HG02840 (cell line): ENCODE measurements around the gene RPS6KL1.
"Not testable (repeated sequence)": the region's sequence is repeated elsewhere in the genome, so short reads cannot be mapped to it uniquely, and the experiment has no call there.

Experiments used
- ATAC-seq: cut with Tn5 transposase; IDR thresholded peaks from one replicate; pipeline ENCODE4 v1.9.1; 2021; ENCODE audit warnings: mild to moderate bottlenecking, moderate library complexity, moderate number of reproducible peaks; ENCODE audit not compliant: unreplicated experiment, low FRiP score

RPS6KL1 gene

DNA sequence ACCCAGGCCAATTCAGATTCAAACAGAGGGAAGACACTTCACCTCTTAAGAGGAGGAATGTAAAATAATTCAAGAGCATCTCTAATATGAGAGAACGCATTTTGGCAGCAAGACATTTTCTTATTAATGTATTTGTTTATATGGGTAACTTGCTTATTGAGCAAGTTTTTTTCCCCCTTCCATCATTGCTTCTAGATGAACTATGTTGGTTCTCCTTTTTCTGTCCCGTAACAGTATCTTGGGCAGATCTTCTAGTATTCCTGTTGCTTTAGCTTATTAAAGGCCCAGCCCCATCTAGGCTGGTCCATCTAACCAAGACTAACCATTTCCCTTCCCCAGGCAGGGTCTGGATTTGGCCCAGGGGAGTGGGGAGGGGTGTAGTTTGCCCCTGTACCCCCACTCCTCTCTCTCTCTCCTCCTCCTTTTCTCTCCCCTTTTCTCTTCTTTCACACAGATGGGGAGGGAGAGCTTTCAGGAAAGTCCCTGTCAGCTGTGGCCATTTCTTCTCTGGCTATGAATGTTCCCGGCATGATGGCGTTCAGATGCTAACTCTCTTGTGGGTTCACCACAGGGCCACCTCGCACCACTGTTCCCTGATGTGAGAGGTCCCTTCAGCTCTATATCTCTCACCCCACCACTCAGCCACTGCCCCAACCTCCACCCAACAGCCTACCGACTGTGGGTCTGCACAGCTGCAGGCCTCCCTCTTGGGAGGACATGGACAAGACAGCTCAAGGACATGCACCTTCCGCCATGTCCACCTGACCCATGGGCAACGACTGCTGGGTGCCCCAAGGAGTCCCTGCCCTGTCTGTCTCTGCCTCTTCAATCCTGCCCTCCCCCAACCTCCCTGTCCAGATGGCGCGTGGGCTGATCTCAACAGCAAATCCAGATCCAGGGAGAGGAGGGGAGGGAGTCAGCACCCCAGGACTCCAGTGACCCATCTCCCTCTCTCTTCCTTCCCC is 15.8 kb upstream of the RPS6KL1 start:
- ATAC-seq = no peak

DNA sequence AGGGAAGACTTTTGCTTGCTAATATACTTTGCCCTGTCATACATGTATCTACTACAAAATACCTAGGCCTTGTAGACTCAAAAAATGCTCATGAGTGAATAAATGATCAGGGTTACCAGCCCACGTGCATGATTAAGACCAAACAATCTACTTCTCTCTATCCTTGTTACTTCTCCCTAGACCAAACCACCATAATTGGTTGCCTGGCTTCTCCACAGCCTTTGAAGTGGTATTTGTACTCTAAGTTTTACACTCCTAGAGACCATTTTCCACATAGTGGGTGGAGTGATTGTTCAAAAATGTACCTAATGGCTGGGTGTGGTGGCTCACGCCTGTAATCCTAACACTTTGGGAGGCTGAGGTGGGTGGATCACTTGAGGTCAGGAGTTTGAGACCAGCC is 14.1 kb upstream of the RPS6KL1 start:
- no peak for ATAC-seq

DNA sequence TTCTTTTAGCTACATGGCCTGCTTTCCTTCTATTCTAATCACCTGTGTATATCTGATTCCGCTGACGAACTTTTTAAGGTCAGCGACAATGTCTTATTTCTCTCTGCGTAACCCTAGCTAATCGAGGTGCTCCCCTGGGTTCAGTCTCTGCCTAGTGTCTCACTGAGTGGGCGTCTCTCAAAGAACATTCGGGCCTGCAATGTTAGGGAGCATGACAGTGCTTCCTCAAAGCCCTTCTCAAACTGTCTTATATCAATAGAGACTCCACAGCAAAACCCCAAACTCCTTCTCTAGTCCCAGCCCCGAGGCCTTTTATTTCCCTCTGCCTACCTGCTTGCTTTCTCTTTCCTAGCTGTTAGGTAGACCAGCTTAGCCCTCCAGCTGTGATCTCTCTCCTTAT is 13.7 kb upstream of the RPS6KL1 start:
- no peak for ATAC-seq

DNA sequence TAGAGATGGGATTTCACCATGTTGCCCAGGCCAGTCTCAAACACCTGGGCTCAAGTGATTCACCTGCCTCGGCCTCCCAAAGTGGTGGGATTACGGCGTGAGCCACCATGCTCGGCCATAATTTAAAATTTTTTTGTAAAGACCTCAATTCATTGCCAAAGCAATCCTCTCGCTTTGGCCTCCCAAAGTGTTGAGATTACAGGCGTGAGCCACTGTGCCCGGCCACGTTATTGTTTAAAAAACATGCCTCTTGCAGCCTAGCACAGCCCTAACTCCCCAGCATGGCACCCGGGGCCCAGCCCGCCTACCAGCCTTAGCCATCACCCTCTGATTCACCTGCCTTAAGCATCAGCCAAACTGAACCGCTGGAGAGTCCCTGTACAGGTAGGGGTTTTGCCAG is 13.1 kb upstream of the RPS6KL1 start:
- no peak for ATAC-seq

DNA sequence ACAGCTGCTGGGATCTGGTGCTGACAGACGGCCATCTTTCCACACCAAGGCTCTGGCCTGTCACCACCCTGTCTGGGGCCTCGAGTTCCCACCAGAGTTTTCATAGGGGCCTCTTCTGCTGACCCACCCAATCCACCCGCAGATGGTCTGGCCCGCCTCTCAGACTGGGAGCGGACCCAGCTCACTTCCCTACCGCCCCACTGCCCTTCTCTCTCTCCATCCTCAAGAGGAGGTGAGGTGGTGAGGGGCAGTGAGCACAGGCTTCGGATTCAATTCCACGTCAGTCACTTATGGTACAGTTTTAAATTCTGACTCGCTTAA is 12.3 kb upstream of the RPS6KL1 start:
- no peak for ATAC-seq

DNA sequence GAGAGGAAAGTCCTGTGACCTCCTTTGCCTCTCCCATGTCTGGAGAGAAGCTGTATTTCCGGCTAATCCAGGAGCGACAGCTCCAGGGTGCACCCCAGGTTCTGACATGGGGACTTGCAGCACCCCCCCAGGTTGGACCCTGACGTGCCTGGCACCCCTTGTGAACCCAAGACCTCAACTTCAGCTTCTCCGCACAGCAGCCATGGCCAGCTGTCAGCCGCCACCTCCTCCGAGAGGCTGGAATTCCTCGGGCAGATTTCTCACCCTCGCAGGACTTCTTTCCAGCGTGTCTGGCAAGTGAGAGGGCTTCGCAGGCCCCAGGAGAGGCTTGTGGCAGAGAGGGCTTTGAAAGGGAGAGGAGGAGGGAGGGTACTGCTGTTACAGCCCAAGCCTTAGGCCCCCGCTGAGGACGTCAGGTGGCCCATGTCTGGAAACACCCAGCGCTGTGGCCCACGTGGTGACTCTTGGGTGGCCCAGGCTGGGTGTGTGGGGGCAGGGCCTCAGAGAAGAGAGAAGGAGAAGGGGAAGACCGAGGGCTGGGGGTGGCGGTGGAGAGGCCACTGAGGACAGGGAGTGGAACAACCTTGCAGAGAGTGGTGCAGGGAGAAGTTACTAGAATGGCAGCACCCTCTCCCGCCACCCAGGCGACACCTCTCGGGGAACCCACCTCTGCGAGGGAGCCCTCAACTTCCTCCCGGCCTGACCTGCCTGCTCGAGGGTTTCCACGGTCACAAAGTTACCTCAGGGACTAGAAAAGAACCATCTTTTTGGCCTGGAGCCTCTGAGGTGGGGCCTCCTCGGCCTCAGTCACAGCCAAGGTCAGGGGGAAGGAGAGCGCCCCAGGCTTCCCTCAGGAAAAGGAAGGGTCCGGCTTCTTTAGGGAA is 11.7 kb upstream of the RPS6KL1 start:
- no peak for ATAC-seq

DNA sequence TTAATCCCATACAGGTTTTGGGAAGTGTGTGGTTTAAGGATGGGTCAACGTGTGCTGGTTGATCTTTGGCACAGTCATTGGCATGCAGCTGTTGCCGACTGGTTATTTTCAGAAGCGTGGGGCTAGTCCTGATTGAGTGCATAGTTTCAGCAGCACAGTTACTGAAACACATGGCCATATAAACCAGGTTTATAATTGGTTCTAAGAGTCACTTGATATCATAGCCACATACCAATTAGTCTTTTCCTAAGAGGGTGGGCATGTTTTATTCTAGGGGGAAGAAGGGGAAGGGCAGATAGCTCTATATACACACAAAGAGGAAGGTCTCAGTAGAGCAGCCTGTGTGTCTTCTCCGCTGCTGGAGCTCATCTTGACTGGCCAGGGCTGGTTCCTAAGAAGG is 11.0 kb upstream of the RPS6KL1 start:
- no peak for ATAC-seq

DNA sequence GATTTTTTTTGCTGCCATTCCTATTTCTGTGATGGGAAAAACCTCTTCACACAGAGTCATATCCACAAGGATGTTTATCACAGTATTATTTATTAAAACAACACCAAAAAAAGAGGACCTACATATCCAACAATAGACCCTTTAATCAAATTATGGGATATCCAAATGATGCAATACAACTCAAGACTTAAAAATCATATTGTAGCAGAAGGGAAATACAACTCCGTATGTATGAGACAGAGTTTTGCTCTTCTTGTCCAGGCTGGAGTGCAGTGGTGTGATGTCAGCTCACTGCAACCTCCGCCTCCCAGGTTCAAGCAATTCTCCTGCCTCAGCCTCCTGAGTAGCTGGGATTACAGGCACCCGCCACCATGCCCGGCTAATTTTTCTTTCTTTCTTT is 9.9 kb upstream of the RPS6KL1 start:
- not testable (repeated sequence) for ATAC-seq

DNA sequence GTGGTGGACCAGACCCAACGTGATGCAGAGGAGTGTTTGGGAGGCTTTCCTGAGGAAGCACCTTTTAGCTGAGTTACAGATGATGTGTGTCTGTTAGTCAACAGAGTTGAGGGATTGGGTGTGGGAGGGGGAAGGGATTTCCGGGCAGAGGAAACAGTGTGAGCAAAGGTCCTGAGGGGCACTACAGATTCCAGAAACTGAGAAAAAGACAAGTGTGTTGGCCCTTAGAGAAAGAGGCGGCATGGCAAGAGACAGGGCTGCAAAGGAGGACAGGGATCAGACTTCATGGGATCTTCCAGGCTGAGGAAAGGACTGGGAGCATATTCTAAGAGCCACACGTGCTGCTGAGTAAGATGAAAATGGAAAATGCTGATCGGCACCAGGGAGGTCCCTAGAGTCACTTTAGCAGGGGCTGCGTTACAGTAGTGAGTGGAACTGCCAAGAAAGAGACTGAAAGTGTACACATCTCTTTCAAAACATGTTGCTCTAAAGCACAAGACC is 9.4 kb upstream of the RPS6KL1 start:
- ATAC-seq = no peak

DNA sequence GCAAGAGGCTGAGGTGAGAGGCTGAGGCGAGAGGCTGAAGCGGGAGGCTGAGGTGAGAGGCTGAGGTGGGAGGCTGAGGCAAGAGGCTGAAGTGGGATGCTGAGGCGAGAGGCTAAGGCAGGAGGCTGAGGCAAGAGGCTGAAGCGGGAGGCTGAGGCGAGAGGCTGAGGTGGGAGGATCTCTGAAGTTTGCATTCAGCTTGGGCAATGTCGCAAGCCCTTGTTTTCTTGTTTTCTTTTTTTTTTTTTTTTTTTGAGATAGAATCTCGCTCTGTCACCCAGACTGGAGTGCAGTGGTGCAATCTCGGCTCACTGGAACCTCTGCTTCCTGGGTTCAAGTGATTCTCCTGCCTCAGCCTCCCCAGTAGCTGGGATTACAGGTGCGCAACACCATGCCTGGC is 8.7 kb upstream of the RPS6KL1 start:
- not testable (repeated sequence) for ATAC-seq

DNA sequence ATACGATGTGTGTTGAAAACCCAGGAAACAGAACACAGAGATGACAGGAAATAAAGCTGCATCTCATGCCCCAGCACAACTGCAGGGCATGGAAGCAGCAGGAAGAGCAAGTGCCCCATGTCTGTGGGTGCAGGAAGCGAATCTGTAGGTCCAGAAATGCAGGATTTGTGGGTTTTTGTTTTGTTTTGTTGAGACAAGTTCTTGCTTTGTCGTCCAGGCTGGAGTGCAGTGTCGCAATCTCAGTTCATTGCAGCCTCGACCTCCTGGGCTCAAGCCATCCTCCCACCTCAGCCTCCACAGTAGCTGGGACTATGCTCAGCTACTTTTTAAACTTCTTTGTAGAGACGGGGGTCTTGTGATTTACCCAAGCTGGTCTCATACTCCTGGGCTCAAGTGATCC is 6.2 kb upstream of the RPS6KL1 start:
- no peak for ATAC-seq

DNA sequence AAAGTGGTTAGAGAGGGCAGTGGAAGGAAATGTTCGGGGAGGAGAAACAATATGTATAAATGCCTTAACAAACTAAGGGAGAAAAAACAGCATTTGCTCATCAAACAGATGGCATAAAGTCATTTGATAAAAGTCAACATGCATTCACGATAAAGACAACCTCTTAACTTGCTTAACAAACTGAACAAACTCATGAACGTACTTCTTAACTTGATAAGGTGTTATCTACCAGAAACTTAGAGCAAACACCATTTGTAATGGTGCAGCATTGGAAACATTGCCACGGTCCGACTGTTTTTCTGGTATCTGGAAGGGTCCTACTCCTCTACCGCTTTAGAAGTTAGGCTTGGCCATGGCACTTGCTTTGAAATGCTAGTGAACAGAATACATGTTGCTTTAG is 4.2 kb upstream of the RPS6KL1 start:
- no peak for ATAC-seq

DNA sequence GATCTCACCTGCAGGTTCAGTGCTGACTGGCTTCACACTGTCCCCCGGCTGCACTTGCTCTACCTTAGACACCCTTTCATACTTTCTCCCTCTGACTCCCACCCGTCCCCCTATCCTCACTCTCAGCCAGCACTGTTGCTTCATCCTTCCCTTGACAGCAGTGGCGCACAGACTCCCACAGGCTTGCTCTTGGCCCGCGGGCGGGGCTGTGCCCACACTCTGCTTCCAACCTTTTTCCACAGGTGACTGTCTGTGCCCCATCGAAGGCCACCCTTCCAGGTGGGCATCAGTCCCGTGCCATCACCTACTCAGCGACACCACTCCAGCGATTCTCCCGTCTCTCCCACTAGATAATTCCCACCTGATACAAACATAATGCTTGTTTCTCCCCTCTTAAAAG is 1.0 kb upstream of the RPS6KL1 start:
- no peak for ATAC-seq

DNA sequence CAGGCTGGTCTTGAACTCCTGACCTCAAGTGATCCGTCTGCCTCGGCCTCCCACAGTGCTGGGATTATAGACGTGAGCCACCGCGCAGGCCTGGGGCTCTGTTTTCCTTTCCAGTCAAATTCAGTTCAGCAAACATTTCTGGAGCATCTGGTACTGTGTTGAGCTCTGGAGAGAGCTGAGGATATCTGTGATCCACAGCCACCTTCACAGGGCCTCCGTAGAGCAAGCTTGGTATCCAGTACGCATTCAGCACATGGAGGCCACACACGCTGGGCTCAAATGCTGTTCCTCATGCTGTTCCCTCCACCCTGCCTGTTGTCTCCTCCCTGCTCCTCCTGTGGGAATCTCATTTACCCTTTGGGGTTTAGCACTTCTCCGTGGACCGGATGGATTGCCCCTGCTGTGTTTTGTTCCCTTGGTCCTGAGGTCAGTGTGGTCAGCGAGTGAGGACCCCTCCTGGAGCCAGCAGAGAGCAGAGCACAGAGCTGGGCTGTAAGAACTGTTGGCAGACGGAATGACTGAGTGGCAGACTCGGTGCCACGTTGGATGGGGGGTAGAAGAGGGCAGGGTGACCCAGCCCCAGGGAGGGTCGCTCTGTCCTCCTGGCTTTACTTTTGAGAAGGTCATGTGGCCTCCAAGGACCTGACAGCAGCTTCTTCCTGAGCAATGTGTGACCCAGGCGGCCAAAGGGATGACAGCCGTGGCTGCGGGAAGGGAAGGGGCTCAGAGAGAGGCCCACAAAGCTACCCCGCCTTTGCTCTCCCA is 891 bp downstream of the RPS6KL1 start:
- no peak for ATAC-seq

DNA sequence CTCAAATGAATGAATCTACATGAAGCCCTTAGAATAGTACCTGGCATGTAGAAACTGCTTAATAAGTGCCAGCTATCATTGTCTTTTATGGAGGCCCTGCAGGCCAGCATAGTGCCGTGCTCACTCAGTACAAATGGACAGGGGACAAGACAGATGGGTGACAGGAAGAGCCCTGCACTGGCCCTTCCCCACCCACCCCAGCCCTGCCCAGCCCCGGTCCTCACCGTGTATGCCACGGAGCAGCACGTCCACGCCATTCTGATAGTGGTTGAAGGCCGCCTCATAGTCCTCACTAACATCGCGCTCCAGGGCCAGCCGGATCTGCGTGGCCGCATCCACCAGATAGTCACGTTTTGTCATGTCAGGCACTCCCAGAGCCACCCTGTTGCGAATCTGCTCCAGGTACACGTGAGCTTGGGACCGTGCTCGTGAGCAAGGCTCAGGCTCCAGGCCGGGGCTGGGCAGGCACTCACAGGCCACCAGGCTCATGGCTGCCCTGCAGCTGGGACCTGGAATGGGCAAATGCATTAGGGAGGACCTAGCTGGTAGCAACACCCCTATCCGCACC is 1.9 kb downstream of the RPS6KL1 start:
- no peak for ATAC-seq

DNA sequence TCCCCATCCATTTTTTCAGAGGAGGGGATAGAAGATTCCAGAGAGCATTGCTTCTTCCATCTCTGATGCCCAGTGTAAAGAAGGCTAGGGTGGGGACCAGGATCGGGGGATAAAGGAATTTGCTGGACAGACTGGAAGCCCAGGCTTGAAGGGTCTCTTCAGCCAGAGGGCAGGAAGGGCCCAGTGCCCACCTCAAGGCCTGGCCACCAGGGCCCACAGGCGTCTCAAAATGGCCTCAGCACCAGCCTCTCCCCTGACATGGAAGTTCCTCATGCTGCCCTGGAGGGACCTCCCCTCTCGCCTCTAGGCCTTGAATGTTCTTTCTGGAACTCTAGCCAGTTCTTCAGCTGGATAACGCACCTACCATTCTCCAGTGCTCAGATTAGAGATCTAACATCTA is 2.8 kb downstream of the RPS6KL1 start:
- ATAC-seq = no peak

DNA sequence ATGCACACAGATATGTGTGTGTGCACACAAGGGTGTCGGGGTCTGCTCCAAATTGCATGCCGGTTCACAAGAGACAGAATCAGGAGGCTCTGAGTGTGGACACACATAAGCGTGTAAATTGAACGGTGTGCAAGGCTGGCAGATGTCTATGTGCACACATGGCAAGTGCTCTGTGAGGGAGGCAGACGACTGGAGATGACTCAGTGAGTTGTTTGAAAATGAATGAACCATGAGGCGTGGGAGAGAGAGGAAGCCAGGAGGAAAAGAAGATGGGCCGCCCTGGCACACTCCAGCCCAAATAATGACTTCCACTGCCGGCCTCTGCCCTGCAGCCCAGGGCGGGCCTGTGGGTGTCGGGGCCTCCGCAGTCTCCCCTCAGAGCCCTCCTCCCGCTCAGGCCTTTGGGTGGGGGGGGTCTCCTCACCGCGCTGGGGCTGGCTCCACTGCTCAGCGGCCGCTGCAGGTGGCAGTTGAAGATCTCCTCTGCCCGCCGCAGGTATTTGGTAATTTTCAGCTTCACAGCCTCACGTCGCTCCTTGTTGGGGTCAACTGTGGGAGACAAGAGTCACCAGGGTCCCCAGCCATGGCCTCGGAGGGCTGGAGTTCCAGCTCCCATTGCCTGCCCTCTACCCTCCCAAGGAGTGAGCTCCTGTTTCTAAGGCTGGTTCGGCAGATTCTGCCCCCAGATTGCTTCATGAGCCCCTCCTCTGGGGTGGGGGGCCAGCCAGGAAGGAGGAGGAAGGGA is 3.5 kb downstream of the RPS6KL1 start:
- ATAC-seq = no peak

DNA sequence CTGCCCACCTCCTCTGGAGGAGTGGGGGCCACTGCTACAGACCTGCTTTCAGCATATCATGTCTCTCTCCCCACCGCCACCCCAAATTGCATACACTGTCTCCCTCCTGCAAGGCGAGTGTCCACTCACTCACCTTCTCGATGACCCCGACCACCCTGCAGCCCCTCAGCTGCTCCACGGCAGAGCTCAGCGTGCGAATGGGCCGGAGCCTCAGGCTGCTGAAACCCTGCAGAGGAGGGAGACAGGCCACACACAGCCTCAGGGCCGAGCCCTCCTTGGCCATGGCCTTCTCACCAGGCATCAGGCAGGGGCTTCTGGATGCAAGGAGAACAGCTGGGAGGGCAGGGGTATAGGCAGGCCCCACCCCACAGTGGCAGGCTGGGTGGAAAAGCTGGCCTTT is 4.7 kb downstream of the RPS6KL1 start:
- ATAC-seq = no peak

DNA sequence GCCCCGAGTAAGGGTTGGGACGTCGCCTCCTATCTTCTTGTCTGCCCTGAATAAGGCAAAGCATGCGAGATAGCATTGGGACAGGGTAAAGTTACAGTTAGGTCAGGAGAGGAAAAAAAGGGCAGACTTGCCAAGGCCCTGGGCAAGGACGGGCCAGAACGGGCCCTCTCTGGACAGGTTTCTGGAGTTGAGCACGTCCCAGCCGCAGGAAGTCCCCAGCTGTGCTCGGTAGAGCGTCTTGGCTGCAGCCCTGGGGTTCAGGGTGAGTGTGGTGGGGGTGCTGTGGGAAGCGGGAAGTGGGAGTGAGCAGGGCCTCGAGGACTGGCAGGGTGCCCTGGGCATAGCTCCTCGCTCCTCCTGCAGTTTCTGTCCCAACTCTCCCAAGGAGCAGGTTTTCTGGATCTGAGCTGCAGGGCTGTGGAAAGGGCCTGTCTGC is 5.4 kb downstream of the RPS6KL1 start:
- ATAC-seq = no peak

DNA sequence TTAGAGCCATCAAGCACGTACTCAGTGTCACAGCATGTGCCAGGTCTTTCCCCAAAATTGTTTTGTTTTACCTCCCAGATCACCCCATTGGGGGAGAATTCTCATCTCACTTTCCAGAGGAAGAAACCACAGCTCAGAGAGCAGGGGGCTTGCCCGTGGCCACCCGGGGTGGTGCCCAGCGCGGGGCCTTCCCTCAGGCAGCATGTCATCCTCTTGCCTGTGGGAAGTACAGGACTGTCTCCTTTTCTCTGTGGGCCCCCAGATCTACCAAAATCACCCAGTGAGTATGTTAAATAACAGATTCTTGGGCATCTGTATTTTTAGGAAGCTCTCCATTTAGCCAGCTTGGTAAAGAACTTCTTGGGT is 5.9 kb downstream of the RPS6KL1 start:
- ATAC-seq = no peak
